Retinal pigment epithelial cell (primary cell): ENCODE results near the gene TAAR9.

Experiments
- DNase-seq: peaks from one replicate; pipeline ENCODE4 v3.0.0-alpha.2; 2010; ENCODE audit warnings: low read depth
- H3K4me3 ChIP-seq: 2 replicates; pipeline ENCODE4 v1.5.1; 2011; ENCODE audit warnings: mild to moderate bottlenecking, low read length, control low read depth, moderate library complexity
- TF ChIP-seq, protein P1 (sequence below): conservative IDR thresholded peaks from 2 replicates; pipeline ENCODE4 v1.5.1; 2011; ENCODE audit warnings: low read depth, low read length, control low read depth, inconsistent platforms

Gene TAAR9

DNA sequence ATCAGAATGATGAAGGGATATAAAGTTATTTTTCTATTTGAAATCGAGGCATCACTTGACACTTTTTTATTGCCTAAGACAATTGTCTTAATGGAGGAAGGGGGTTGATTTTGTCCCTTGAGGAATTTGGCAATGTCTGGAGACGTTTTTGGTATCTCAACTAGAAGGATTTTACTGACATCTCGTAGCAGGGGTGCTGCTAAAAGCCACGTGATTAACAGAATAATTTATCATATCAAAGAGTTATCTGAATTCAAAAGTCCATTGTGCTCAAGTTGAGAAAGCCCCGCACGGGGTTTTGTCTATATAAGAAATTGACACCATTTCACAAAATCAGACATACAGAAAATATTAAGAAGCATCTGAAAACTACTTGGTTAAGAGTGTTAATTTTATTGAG, 30.5 kb downstream of the TAAR9 start:
- TF ChIP-seq, protein P1, sequence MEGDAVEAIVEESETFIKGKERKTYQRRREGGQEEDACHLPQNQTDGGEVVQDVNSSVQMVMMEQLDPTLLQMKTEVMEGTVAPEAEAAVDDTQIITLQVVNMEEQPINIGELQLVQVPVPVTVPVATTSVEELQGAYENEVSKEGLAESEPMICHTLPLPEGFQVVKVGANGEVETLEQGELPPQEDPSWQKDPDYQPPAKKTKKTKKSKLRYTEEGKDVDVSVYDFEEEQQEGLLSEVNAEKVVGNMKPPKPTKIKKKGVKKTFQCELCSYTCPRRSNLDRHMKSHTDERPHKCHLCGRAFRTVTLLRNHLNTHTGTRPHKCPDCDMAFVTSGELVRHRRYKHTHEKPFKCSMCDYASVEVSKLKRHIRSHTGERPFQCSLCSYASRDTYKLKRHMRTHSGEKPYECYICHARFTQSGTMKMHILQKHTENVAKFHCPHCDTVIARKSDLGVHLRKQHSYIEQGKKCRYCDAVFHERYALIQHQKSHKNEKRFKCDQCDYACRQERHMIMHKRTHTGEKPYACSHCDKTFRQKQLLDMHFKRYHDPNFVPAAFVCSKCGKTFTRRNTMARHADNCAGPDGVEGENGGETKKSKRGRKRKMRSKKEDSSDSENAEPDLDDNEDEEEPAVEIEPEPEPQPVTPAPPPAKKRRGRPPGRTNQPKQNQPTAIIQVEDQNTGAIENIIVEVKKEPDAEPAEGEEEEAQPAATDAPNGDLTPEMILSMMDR = no peak
- no peak for DNase-seq
- H3K4me3 ChIP-seq = no peak overlapping the region

DNA sequence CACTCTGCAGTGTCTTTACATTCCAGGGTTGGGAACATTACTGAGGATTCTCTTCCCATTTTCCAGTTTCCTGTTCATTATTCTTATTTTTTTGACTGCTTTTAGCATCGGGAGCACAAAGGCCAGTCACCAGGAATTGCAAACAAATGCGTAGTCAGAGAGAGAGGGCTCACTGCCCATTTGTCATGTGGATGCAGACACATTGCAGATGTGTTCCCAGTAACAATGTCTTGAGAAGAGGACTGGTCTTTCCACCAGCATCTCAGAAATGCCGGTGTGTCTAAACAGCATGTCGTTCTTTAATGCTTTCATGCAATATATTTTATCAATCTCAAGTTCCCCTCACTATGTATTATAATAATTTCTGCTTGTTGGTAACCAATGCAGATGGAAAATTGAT, 31.1 kb downstream of the TAAR9 start:
- TF ChIP-seq, protein P1 = no peak
- no peak for DNase-seq
- no peak overlapping the region for H3K4me3 ChIP-seq

- no peak within 1 kb of the TSS for H3K4me3 ChIP-seq
- no peak for DNase-seq
- TF ChIP-seq, protein P1 = no peak
These were observed 32.2 kb downstream of the TAAR9 start, which contains the start of gene TAAR6 for GRCh38 chr6:132570221-132570777. TAAR6 (plus strand) TSS chr6:132570322; CDS start chr6:132570322, 0 bp downstream.

GRCh38 chr6:132571774-132572173, 33.7 kb downstream of the TAAR9 start:
- TF ChIP-seq, protein P1 = no peak
- H3K4me3 ChIP-seq = no peak overlapping the region
- no peak for DNase-seq

DNA sequence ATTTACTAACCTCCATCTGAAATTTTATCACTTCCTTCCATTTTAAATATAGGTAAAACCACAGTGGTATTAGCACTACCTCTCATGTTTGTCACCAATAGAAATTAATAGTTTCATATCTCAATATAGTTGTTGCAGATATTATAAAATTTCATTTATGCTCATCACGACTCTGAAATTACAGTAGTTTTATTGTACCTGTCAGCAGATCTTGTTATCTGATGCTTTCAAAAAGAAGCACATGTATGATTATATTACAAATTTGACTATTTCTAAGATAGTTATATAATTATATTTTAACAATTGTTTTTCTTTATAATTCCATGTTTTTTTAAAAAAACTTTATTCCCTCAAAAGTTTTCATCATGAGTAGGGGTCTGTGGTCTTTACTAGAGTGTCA, 46.6 kb downstream of the TAAR9 start:
- TF ChIP-seq, protein P1 = no peak
- no peak overlapping the region for H3K4me3 ChIP-seq
- DNase-seq = no peak

- no peak overlapping the region for H3K4me3 ChIP-seq
- TF ChIP-seq, protein P1 = no peak
- no peak for DNase-seq
These were observed 49.3 kb downstream of the TAAR9 start for GRCh38 chr6:132587424-132587823.
